ENCODE measurements around the gene RNF169. TPM values are rescaled to one million over a fixed set of nuclear protein-coding genes. Genes with fewer than 3 reads are reported as not detected.

The RNF169 gene
- total and polyA plus RNA-seq, 2 experiments from 2014 or later = 0.78 to 16.5 TPM

- DNase-seq (ENCODE audit: low spot score) (no peak), ATAC-seq (no peak)
- no peaks in the 10 kb centered on the region; the same call in 1 of the 2 replicates for H4K20me1 ChIP-seq (replicated peaks; ENCODE audit: insufficient read depth)
- H3K79me2 ChIP-seq (replicated peaks; ENCODE audit: insufficient read depth) = peaks cover 51% of the 10 kb centered on the region
- no peak overlapping the region for H3K27ac ChIP-seq (ENCODE audit: low read depth)
- TF ChIP-seq STAT1 (IDR thresholded peaks at IDR 0.05; ENCODE audit: unreplicated experiment) (no peak), POLR2AphosphoS5 (IDR thresholded peaks at IDR 0.05; ENCODE audit: low read depth) (no peak), EZH2 (IDR thresholded peaks at IDR 0.05; ENCODE audit: low read depth, unreplicated experiment) (no peak), ZNF114 (CRISPR knock-in tag; IDR thresholded peaks at IDR 0.05) (no peak), EZH2phosphoT487 (IDR thresholded peaks at IDR 0.05; ENCODE audit: unreplicated experiment) (no peak), ZNF331 (CRISPR knock-in tag; IDR thresholded peaks at IDR 0.05; ENCODE audit: low read depth) (no peak), JUNB (IDR thresholded peaks at IDR 0.05; ENCODE audit: unreplicated experiment) (no peak), REST (IDR thresholded peaks at IDR 0.05; ENCODE audit: unreplicated experiment) (no peak), CREB1 (CRISPR knock-in tag; IDR thresholded peaks at IDR 0.05; ENCODE audit: low read depth) (no peak), NANOG (IDR thresholded peaks at IDR 0.05; ENCODE audit: borderline replicate concordance) (no peak), ZNF462 (CRISPR knock-in tag; IDR thresholded peaks at IDR 0.05) (no peak), ETS1 (IDR thresholded peaks at IDR 0.05) (no peak)
- TF ChIP-seq, protein P1, sequence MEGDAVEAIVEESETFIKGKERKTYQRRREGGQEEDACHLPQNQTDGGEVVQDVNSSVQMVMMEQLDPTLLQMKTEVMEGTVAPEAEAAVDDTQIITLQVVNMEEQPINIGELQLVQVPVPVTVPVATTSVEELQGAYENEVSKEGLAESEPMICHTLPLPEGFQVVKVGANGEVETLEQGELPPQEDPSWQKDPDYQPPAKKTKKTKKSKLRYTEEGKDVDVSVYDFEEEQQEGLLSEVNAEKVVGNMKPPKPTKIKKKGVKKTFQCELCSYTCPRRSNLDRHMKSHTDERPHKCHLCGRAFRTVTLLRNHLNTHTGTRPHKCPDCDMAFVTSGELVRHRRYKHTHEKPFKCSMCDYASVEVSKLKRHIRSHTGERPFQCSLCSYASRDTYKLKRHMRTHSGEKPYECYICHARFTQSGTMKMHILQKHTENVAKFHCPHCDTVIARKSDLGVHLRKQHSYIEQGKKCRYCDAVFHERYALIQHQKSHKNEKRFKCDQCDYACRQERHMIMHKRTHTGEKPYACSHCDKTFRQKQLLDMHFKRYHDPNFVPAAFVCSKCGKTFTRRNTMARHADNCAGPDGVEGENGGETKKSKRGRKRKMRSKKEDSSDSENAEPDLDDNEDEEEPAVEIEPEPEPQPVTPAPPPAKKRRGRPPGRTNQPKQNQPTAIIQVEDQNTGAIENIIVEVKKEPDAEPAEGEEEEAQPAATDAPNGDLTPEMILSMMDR (conservative IDR thresholded peaks at IDR 0.05; ENCODE audit: low read depth in 2 of 2) = no peak
- H3K9me3 Mint-ChIP-seq = no peaks in the 10 kb centered on the region
- peaks cover 13% of the 10 kb centered on the region; the same call in 1 of the 2 replicates for H3K4me1 ChIP-seq (ENCODE audit: insufficient read depth)
- peaks cover 27% of the 10 kb centered on the region for H3K4me1 Mint-ChIP-seq
- no peaks in the 10 kb centered on the region for H3K36me3 ChIP-seq (ENCODE audit: insufficient read depth)
- H3K27ac Mint-ChIP-seq = no peak overlapping the region
- peak overlapping the region; percentile 73 for H3K4me3 ChIP-seq
- no peak overlapping the region for H2AFZ ChIP-seq
- peaks cover 4% of the 10 kb centered on the region for H3K27me3 Mint-ChIP-seq (ENCODE audit: insufficient read depth, low read depth, poor library complexity)
- H3K27me3 ChIP-seq (ENCODE audit: insufficient read depth) = 0 out of 2 replicates have a peak, but pooled peaks cover 9% of the 10 kb centered on the region
- H3K36me3 Mint-ChIP-seq (ENCODE audit: low read depth) = no peaks in the 10 kb centered on the region; the same call in 2 of the 3 replicates
- H3K4me3 Mint-ChIP-seq = peak overlapping the region; percentile 82
- H3K4me2 ChIP-seq = peak overlapping the region; percentile 75
- 0 out of 2 replicates have a peak, but pooled peaks cover 8% of the 10 kb centered on the region for H3K9me2 ChIP-seq (ENCODE audit: insufficient read depth)
- no peaks in the 10 kb centered on the region for H3F3A ChIP-seq (replicated peaks; ENCODE audit: low read depth)
Observed at GRCh38 chr11:74749965-74750296, 1.3 kb downstream of the RNF169 start.

Data from GM23338 (cell line).